ENCODE results near the gene ADH1A. TPM values are rescaled to one million over a fixed set of nuclear protein-coding genes. Genes with fewer than 3 reads are reported as not detected.

The ADH1A gene
- total RNA-seq, 2 experiments from 2014 or later, result not detected

DNA sequence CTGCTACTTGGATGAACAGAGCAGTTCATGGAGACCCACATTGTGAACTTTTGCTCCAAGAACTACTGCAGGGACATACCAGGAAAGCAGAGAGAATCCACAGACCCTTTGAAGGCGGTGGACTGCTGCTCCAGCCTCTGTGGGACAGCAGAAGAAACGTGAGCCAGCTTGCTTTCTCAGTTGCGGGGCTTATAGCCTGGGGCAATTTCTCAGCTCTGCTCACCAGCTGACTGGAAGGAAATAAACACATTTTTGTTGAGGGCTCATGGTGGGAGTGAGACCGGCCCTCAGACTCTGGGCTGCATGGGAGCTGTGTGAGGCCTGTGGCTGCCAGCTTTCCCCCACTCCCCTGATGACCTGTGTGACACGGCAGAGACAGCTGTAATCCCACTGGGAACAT lies 2.6 kb upstream of the ADH1A start:
- no peak for DNase-seq
- TF ChIP-seq, protein P1, sequence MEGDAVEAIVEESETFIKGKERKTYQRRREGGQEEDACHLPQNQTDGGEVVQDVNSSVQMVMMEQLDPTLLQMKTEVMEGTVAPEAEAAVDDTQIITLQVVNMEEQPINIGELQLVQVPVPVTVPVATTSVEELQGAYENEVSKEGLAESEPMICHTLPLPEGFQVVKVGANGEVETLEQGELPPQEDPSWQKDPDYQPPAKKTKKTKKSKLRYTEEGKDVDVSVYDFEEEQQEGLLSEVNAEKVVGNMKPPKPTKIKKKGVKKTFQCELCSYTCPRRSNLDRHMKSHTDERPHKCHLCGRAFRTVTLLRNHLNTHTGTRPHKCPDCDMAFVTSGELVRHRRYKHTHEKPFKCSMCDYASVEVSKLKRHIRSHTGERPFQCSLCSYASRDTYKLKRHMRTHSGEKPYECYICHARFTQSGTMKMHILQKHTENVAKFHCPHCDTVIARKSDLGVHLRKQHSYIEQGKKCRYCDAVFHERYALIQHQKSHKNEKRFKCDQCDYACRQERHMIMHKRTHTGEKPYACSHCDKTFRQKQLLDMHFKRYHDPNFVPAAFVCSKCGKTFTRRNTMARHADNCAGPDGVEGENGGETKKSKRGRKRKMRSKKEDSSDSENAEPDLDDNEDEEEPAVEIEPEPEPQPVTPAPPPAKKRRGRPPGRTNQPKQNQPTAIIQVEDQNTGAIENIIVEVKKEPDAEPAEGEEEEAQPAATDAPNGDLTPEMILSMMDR (IDR thresholded peaks at IDR 0.05), result no peak
- Mint-ChIP-seq H3K4me1 (ENCODE audit: low read depth) (no peaks in the 10 kb centered on the region), H3K27me3 (no peaks in the 10 kb centered on the region), H3K36me3 (ENCODE audit: low read depth) (no peaks in the 10 kb centered on the region), H3K9me3 (peaks cover 23% of the 10 kb centered on the region), H3K4me3 (no peak overlapping the region), H3K27ac (no peak overlapping the region)
- intact Hi-C loops (cut with DNase I, micrococcal nuclease), result no loop called here
- H3K4me1 ChIP-seq (ENCODE audit: insufficient read depth, low read length), result no peaks in the 10 kb centered on the region
- CTCF ChIA-PET, result no interaction called here
- no peak for ATAC-seq (ENCODE audit: poor library complexity)
- H3K4me3 ChIP-seq (ENCODE audit: low read length), result no peak overlapping the region
- no peaks in the 10 kb centered on the region for H3K36me3 ChIP-seq (ENCODE audit: insufficient read depth, low read length)
- no peaks in the 10 kb centered on the region for H3K27me3 ChIP-seq (ENCODE audit: control insufficient read depth in 1 of 2, insufficient read depth in 2 of 2, low read length in 2 of 2)
- peaks cover 0 to 7% of the 10 kb centered on the region in 2 experiments for H3K9me3 ChIP-seq (ENCODE audit: control insufficient read depth in 1 of 2, insufficient read depth in 1 of 2, low read length in 2 of 2)
- POLR2A ChIA-PET, result no interaction called here
- H3K27ac ChIP-seq (ENCODE audit: low read depth in 1 of 2, low read length in 2 of 2), result no peak overlapping the region

DNA sequence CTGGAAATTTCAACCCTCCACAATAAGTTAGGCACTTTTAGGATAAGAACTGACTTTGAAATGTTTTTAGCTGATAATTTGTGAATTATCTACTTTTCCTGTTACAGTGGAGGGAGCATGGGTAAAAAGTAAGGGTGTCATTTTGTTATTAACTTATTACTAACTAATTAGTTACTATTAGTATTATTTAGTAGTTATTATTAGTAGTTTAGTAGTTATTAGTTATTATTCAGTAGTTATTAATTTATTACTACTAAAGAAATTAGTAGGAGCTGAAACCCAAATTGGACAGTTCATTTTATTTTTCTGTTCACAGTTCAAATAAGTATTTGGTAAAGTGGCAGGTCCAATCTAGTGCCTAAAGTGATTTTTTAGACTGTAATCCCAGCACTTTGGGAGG lies 5.4 kb downstream of the ADH1A start:
- H3K9me3 Mint-ChIP-seq, result no peaks in the 10 kb centered on the region
- H3K27ac Mint-ChIP-seq, result no peak overlapping the region
- no peaks in the 10 kb centered on the region for H3K4me1 Mint-ChIP-seq (ENCODE audit: low read depth)
- no peaks in the 10 kb centered on the region for H3K27me3 Mint-ChIP-seq
- H3K27me3 ChIP-seq (ENCODE audit: control insufficient read depth in 1 of 2, insufficient read depth in 2 of 2, low read length in 2 of 2), result no peaks in the 10 kb centered on the region
- H3K36me3 ChIP-seq (ENCODE audit: insufficient read depth, low read length), result no peaks in the 10 kb centered on the region
- POLR2A ChIA-PET, result no interaction called here
- ATAC-seq (ENCODE audit: poor library complexity), result no peak
- DNase-seq, result no peak
- no peaks in the 10 kb centered on the region for H3K36me3 Mint-ChIP-seq (ENCODE audit: low read depth)
- no peak overlapping the region for H3K4me3 ChIP-seq (ENCODE audit: low read length)
- H3K27ac ChIP-seq (ENCODE audit: low read depth in 1 of 2, low read length in 2 of 2), result no peak overlapping the region
- H3K9me3 ChIP-seq (ENCODE audit: control insufficient read depth in 1 of 2, insufficient read depth in 1 of 2, low read length in 2 of 2), result no peaks in the 10 kb centered on the region
- H3K4me1 ChIP-seq (ENCODE audit: insufficient read depth, low read length), result no peaks in the 10 kb centered on the region
- CTCF ChIA-PET, result no interaction called here
- H3K4me3 Mint-ChIP-seq, result no peak overlapping the region
- TF ChIP-seq, protein P1 (IDR thresholded peaks at IDR 0.05), result no peak
- intact Hi-C loops (cut with DNase I, micrococcal nuclease), result no loop called here

DNA sequence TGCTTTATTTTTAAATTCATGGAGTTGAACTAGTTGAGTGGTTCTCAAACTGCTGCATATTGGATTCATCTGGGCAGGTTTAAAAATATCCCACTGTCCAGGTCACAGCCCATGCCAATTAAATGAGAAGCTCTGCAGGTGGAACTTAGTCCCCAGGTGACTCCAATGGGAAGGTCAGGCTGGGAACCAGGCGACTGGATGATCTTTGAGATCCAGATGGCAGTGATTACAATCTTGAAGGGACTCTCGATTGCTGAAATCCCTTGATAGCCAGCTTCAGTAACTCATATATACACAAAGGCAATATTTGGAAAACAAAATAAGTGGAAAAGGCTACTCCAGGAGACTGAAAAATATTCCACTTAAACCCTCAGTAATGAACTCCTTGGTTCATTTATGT lies 8.1 kb downstream of the ADH1A start:
- Histone ChIP-seq H3K4me1 (ENCODE audit: insufficient read depth, low read length) (no peaks in the 10 kb centered on the region), H3K27ac (ENCODE audit: low read depth in 1 of 2, low read length in 2 of 2) (no peak overlapping the region), H3K27me3 (ENCODE audit: control insufficient read depth in 1 of 2, insufficient read depth in 2 of 2, low read length in 2 of 2) (no peaks in the 10 kb centered on the region), H3K4me3 (ENCODE audit: low read length) (no peak overlapping the region), H3K9me3 (ENCODE audit: control insufficient read depth in 1 of 2, insufficient read depth in 1 of 2, low read length in 2 of 2) (no peaks in the 10 kb centered on the region), H3K36me3 (ENCODE audit: insufficient read depth, low read length) (no peaks in the 10 kb centered on the region)
- Mint-ChIP-seq H3K4me3 (no peak overlapping the region), H3K9me3 (no peaks in the 10 kb centered on the region), H3K27ac (no peak overlapping the region), H3K4me1 (ENCODE audit: low read depth) (no peaks in the 10 kb centered on the region), H3K27me3 (no peaks in the 10 kb centered on the region), H3K36me3 (ENCODE audit: low read depth) (no peaks in the 10 kb centered on the region)
- intact Hi-C loops (cut with DNase I, micrococcal nuclease), result no loop called here
- TF ChIP-seq, protein P1 (IDR thresholded peaks at IDR 0.05), result no peak
- CTCF ChIA-PET, result no interaction called here
- POLR2A ChIA-PET, result no interaction called here
- ATAC-seq (ENCODE audit: poor library complexity) (no peak), DNase-seq (no peak)
